Nephron progenitor cell (in vitro differentiated cells): ENCODE measurements around the gene TMEM158.

Experiments
- DNase-seq: peaks from one replicate; pipeline ENCODE4 v3.0.0; 2021
- H3K27ac Mint-ChIP-seq: 2 replicates; pipeline ENCODE4 v1.8.0; 2021; ENCODE audit warnings: mild to moderate bottlenecking, moderate library complexity, mixed read lengths
- H3K27me3 Mint-ChIP-seq: 2 replicates; pipeline ENCODE4 v1.8.0; 2021; ENCODE audit warnings: mild to moderate bottlenecking, low read depth, mixed read lengths; ENCODE audit not compliant: poor library complexity
- H3K36me3 Mint-ChIP-seq: 2 replicates; pipeline ENCODE4 v1.8.0; 2021; ENCODE audit warnings: low read depth, mixed read lengths
- H3K4me1 Mint-ChIP-seq: 2 replicates; pipeline ENCODE4 v1.8.0; 2021; ENCODE audit warnings: mixed read lengths
- H3K4me3 Mint-ChIP-seq: 2 replicates; pipeline ENCODE4 v1.8.0; 2021; ENCODE audit warnings: mild to moderate bottlenecking, moderate library complexity, mixed read lengths
- H3K9me3 Mint-ChIP-seq: 2 replicates; pipeline ENCODE4 v1.8.0; 2021; ENCODE audit warnings: mild to moderate bottlenecking, moderate library complexity, mixed read lengths
- CTCF ChIP-seq: fragments of 200-600 bp; sonication (generic); IDR thresholded peaks from 2 replicates; pipeline ENCODE4 v1.5.0; 2021; ENCODE audit warnings: antibody characterized with exemption

Gene TMEM158

GRCh38 chr3:45252826-45253225 lies 26.7 kb upstream of the TMEM158 start:
- Mint-ChIP-seq H3K4me3 (no peak overlapping the region), H3K27me3 (peaks cover 9% of the 10 kb centered on the region), H3K4me1 (no peaks in the 10 kb centered on the region), H3K9me3 (no peaks in the 10 kb centered on the region), H3K36me3 (no peaks in the 10 kb centered on the region), H3K27ac (no peak overlapping the region)
- DNase-seq, result no peak
- TF ChIP-seq CTCF, result no peak

GRCh38 chr3:45249391-45249790 lies 23.3 kb upstream of the TMEM158 start:
- Mint-ChIP-seq H3K9me3 (no peaks in the 10 kb centered on the region), H3K4me3 (no peak overlapping the region), H3K27me3 (peaks cover 18% of the 10 kb centered on the region), H3K27ac (no peak overlapping the region), H3K4me1 (no peaks in the 10 kb centered on the region), H3K36me3 (no peaks in the 10 kb centered on the region)
- no peak for DNase-seq
- TF ChIP-seq CTCF, result no peak

- H3K36me3 Mint-ChIP-seq, result no peaks in the 10 kb centered on the region
- peaks cover 28% of the 10 kb centered on the region for H3K27me3 Mint-ChIP-seq
- no peak for TF ChIP-seq CTCF
- H3K4me3 Mint-ChIP-seq, result no peak overlapping the region
- H3K9me3 Mint-ChIP-seq, result no peaks in the 10 kb centered on the region
- no peak overlapping the region for H3K27ac Mint-ChIP-seq
- no peak for DNase-seq
- H3K4me1 Mint-ChIP-seq, result no peaks in the 10 kb centered on the region
These were observed 20.2 kb upstream of the TMEM158 start for GRCh38 chr3:45246241-45246640.

GRCh38 chr3:45244356-45244755 lies 18.3 kb upstream of the TMEM158 start:
- Mint-ChIP-seq H3K9me3 (no peaks in the 10 kb centered on the region), H3K36me3 (no peaks in the 10 kb centered on the region), H3K4me1 (no peaks in the 10 kb centered on the region), H3K4me3 (no peak overlapping the region), H3K27me3 (peaks cover 26% of the 10 kb centered on the region), H3K27ac (no peak overlapping the region)
- no peak for DNase-seq
- no peak for TF ChIP-seq CTCF

GRCh38 chr3:45241206-45241605 lies 15.1 kb upstream of the TMEM158 start:
- H3K27me3 Mint-ChIP-seq, result peaks cover 24% of the 10 kb centered on the region
- H3K36me3 Mint-ChIP-seq, result no peaks in the 10 kb centered on the region
- DNase-seq, result no peak
- H3K4me3 Mint-ChIP-seq, result no peak overlapping the region
- TF ChIP-seq CTCF, result no peak
- no peaks in the 10 kb centered on the region for H3K4me1 Mint-ChIP-seq
- no peaks in the 10 kb centered on the region for H3K9me3 Mint-ChIP-seq
- no peak overlapping the region for H3K27ac Mint-ChIP-seq

GRCh38 chr3:45240292-45240691 lies 14.2 kb upstream of the TMEM158 start:
- no peak overlapping the region for H3K4me3 Mint-ChIP-seq
- DNase-seq, result no peak
- no peak overlapping the region for H3K27ac Mint-ChIP-seq
- H3K9me3 Mint-ChIP-seq, result peaks cover 4% of the 10 kb centered on the region
- no peaks in the 10 kb centered on the region for H3K36me3 Mint-ChIP-seq
- H3K4me1 Mint-ChIP-seq, result no peaks in the 10 kb centered on the region
- H3K27me3 Mint-ChIP-seq, result peaks cover 30% of the 10 kb centered on the region
- TF ChIP-seq CTCF, result no peak
